Endothelial cell of umbilical vein (primary cell): Measurements from ENCODE around the gene FAM180B. TPM values are rescaled to one million over a fixed set of nuclear protein-coding genes. Genes with fewer than 3 reads are reported as not detected.
A peak's percentile ranks its signal among the peaks of the same experiment; 100 is the strongest.

Experiments
- BruUV-seq: library from RNA; stranded (reverse); fragments of 400-500 nt; replicated peaks from 2 replicates; lab custom pipeline; 2021; lab: Mats Ljungman, UMichigan
- CTCF ChIA-PET: fragments of 300-600, 350-600 bp; sonication (Branson Sonifier 250); formaldehyde crosslinking; loops from one replicate; lab custom pipeline; 2021; ENCODE audit warnings: antibody characterized with exemption, inconsistent platforms; lab: Charles Lee
- POLR2A ChIA-PET: fragments of 300-600, 350-600 bp; sonication (Branson Sonifier 250); formaldehyde crosslinking; loops from one replicate; lab custom pipeline; 2021; ENCODE audit warnings: antibody characterized with exemption, inconsistent platforms; lab: Charles Lee
- DNase-seq: peaks from one replicate; pipeline ENCODE4 v3.0.0-alpha.2; 2011; ENCODE audit warnings: low read depth, low spot score
- FAIRE-seq: peaks from 2 replicates; lab custom pipeline; 2011; peaks lifted over from hg19 to GRCh38; lab: Jason Lieb, UNC
- H2AFZ ChIP-seq: 2 replicates; pipeline ENCODE4 v1.6.0; 2012; ENCODE audit warnings: low read depth, low read length, control low read depth, inconsistent platforms
- H3K27ac ChIP-seq: 2 replicates; pipeline ENCODE4 v1.5.1; 2011; ENCODE audit warnings: low read depth, mild to moderate bottlenecking, control low read depth, low read length, moderate library complexity; ENCODE audit not compliant: insufficient read depth
- H3K27me3 ChIP-seq, 2 experiments: 2 replicates each; pipeline versions ENCODE4 v1.6.0 to v1.6.1; 2011; ENCODE audit warnings: low read length in 2 of 2, mixed read lengths in 1 of 2; ENCODE audit not compliant: control insufficient read depth in 2 of 2, insufficient read depth in 2 of 2
- H3K36me3 ChIP-seq, 2 experiments: 2 replicates in 1 of 2; 3 replicates in 1 of 2; pipeline ENCODE4 v1.5.1; 2011; ENCODE audit warnings: low read length in 2 of 2, mild to moderate bottlenecking in 1 of 2, moderate library complexity in 1 of 2; ENCODE audit not compliant: control insufficient read depth in 2 of 2, insufficient read depth in 2 of 2; ENCODE audit errors: extremely low read depth in 1 of 2
- H3K4me1 ChIP-seq: 3 replicates; pipeline ENCODE4 v1.5.1; 2011; ENCODE audit warnings: mild to moderate bottlenecking, low read length; ENCODE audit not compliant: control insufficient read depth, insufficient read depth; ENCODE audit errors: extremely low read depth
- H3K4me2 ChIP-seq: 2 replicates; pipeline ENCODE4 v1.6.1; 2011; ENCODE audit warnings: low read length, control low read depth, mixed read lengths; ENCODE audit not compliant: insufficient read depth
- H3K4me3 ChIP-seq, 3 experiments: fragments of 200-600 bp in 1 of 3; sonication (generic), shearing (Covaris generic) in 1 of 3; replicated peaks in 1 of 3; 2 replicates each; pipeline ENCODE4 v1.5.1; 2011 to 2016; ENCODE audit warnings: control low read depth in 3 of 3, low read length in 3 of 3, mild to moderate bottlenecking in 2 of 3, inconsistent platforms in 1 of 3, low read depth in 1 of 3, moderate library complexity in 1 of 3; ENCODE audit not compliant: insufficient read depth in 1 of 3
- H3K79me2 ChIP-seq: 2 replicates; pipeline ENCODE4 v1.6.0; 2012; ENCODE audit warnings: low read length, inconsistent platforms; ENCODE audit not compliant: control insufficient read depth, insufficient read depth
- H3K9ac ChIP-seq: replicated peaks from 2 replicates; pipeline ENCODE3; 2011; ENCODE audit warnings: low read length, control low read depth; ENCODE audit not compliant: insufficient read depth; ENCODE audit errors: extremely low read depth
- H3K9me1 ChIP-seq: replicated peaks from 3 replicates; pipeline ENCODE4 v1.6.0; 2011; ENCODE audit warnings: mild to moderate bottlenecking, low read length; ENCODE audit not compliant: control insufficient read depth, insufficient read depth; ENCODE audit errors: extremely low read depth
- H3K9me3 ChIP-seq: replicated peaks from 2 replicates; pipeline ENCODE4 v1.5.1; 2012; ENCODE audit warnings: low read length, inconsistent platforms; ENCODE audit not compliant: control insufficient read depth, insufficient read depth
- H4K20me1 ChIP-seq: replicated peaks from 2 replicates; pipeline ENCODE3; 2011; ENCODE audit warnings: mild to moderate bottlenecking, low read length; ENCODE audit not compliant: control insufficient read depth, insufficient read depth; ENCODE audit errors: extremely low read depth
- EZH2 ChIP-seq: IDR thresholded peaks from 2 replicates; pipeline ENCODE4 v1.6.1; 2012; ENCODE audit warnings: borderline replicate concordance, low read depth, mild to moderate bottlenecking, moderate library complexity, low read length, inconsistent platforms; ENCODE audit not compliant: severe bottlenecking
- FOS ChIP-seq: IDR thresholded peaks from 2 replicates; pipeline ENCODE4 v1.6.1; 2011; ENCODE audit warnings: mild to moderate bottlenecking, low read length, moderate library complexity, borderline replicate concordance; ENCODE audit not compliant: insufficient read depth
- GATA2 ChIP-seq: IDR thresholded peaks from 2 replicates; pipeline ENCODE4 v1.7.0; 2011; ENCODE audit warnings: low read depth, mild to moderate bottlenecking, moderate library complexity, mixed read lengths, low read length; ENCODE audit not compliant: insufficient read length, insufficient read depth
- JUN ChIP-seq: IDR thresholded peaks from 2 replicates; pipeline ENCODE4 v1.6.1; 2011; ENCODE audit warnings: borderline replicate concordance, low read depth; ENCODE audit not compliant: insufficient read length, insufficient read depth
- MYC ChIP-seq: IDR thresholded peaks from one replicate; pipeline ENCODE4 v1.6.1; 2011; ENCODE audit warnings: mild to moderate bottlenecking, low read depth, low read length
- POLR2A ChIP-seq: IDR thresholded peaks from 2 replicates; pipeline ENCODE4 v1.6.1; 2012; ENCODE audit warnings: low read depth, mild to moderate bottlenecking, control low read depth, low read length
- POLR2AphosphoS5 ChIP-seq: IDR thresholded peaks from 2 replicates; pipeline ENCODE4 v1.6.1; 2012; ENCODE audit warnings: low read depth, mild to moderate bottlenecking, control low read depth, low read length, moderate library complexity; ENCODE audit not compliant: insufficient read depth
- dilution Hi-C: fragments of 300-500 bp; cut with MboI; formaldehyde crosslinking; loops from one replicate; pipeline ENCODE4 v1.15.0; 2019; ENCODE audit warnings: low sequenced_read_pairs; ENCODE audit not compliant: extremely low pct_ligation_motif_present
- intact Hi-C: fragments of 100-400 bp; cut with micrococcal nuclease; formaldehyde crosslinking; loops from one replicate; pipeline ENCODE4 v1.10.0; 2022
- polyA plus RNA-seq, 4 experiments: library from polyadenylated mRNA; depleted of rRNA in 3 of 4; stranded (reverse) in 3 of 4; unstranded in 1 of 4; fragments of >200 nt; gene quantifications; 2 replicates each; pipeline versions ENCODE4 v1.2.1 to v1.2.3, GENCODE V29; 2011 to 2012; ENCODE audit warnings: missing spikeins in 1 of 4
- total RNA-seq: library from RNA; stranded (reverse); gene quantifications from 2 replicates; pipeline ENCODE4 v1.2.3, GENCODE V29; 2021
- TF ChIP-seq, protein P1 (sequence below), 2 donors: IDR thresholded peaks; 1 replicate in 1 of 2; 2 replicates in 1 of 2; pipeline ENCODE4 v1.5.1; 2011; ENCODE audit warnings: low read length in 2 of 2, mild to moderate bottlenecking in 2 of 2, moderate library complexity in 2 of 2, control low read depth in 1 of 2, inconsistent platforms in 1 of 2, low read depth in 1 of 2; ENCODE audit not compliant: insufficient read depth in 1 of 2; ENCODE audit errors: extremely low read depth in 1 of 2
- TF ChIP-seq, protein P2 (sequence below): IDR thresholded peaks from 2 replicates; pipeline ENCODE4 v1.6.1; 2011; ENCODE audit not compliant: insufficient read depth, insufficient read length

The FAM180B gene
- total and polyA plus RNA-seq, 2 donors (not counting 3 experiments of a cell fraction or from before 2014, with no cell fraction given), result not detected

DNA sequence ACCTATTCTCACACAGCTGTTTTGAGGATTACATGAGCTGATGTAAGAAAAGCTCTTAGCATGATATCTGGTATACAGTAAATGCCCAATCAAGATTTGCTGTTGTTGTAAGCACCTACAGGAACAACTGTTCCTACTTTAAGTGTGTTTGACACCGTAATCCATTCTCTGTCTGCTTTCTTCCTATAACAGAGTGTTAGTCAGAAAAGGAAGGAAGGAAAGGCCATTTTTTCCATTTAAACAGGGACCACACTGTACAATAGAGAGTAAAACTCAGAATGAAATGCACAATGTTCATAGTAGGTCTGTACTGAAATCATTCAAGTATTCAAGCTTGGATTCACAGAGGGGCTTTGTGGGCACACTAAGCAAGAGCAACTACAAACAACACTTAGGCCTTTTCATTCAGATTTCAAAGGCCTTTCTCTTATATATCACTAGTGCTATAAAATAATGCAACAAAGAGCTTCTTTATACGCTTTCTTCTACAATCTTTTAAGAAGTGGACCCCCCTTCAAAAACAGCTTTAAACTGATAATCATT lies 34.4 kb downstream of the FAM180B start:
- intact Hi-C loops (no loop called here), dilution Hi-C loops (no loop called here)
- no peaks in the 10 kb centered on the region for H3K79me2 ChIP-seq
- H3K4me2 ChIP-seq, result no peak overlapping the region
- DNase-seq (peak; percentile 68), FAIRE-seq (peak; percentile 21)
- ChIA-PET POLR2A (no interaction called here), CTCF (interaction anchor here (1.4 kb wide), 1 partner anchor 247 kb away, joined by 3 read pairs; no protein-coding TSS in a partner anchor)
- no peak overlapping the region for H3K4me3 ChIP-seq
- H3K36me3 ChIP-seq, result peaks cover 8 to 9% of the 10 kb centered on the region in 2 experiments
- H3K9ac ChIP-seq, result no peak overlapping the region
- H4K20me1 ChIP-seq, result no peaks in the 10 kb centered on the region
- H3K27me3 ChIP-seq, result no peaks in the 10 kb centered on the region
- no peak overlapping the region for H2AFZ ChIP-seq
- no peaks in the 10 kb centered on the region for H3K4me1 ChIP-seq
- TF ChIP-seq MYC, result no peak
- no peak for TF ChIP-seq FOS
- TF ChIP-seq JUN, result no peak
- no peak for TF ChIP-seq EZH2
- no peak for TF ChIP-seq POLR2A
- no peak for TF ChIP-seq GATA2
- TF ChIP-seq, protein P1, sequence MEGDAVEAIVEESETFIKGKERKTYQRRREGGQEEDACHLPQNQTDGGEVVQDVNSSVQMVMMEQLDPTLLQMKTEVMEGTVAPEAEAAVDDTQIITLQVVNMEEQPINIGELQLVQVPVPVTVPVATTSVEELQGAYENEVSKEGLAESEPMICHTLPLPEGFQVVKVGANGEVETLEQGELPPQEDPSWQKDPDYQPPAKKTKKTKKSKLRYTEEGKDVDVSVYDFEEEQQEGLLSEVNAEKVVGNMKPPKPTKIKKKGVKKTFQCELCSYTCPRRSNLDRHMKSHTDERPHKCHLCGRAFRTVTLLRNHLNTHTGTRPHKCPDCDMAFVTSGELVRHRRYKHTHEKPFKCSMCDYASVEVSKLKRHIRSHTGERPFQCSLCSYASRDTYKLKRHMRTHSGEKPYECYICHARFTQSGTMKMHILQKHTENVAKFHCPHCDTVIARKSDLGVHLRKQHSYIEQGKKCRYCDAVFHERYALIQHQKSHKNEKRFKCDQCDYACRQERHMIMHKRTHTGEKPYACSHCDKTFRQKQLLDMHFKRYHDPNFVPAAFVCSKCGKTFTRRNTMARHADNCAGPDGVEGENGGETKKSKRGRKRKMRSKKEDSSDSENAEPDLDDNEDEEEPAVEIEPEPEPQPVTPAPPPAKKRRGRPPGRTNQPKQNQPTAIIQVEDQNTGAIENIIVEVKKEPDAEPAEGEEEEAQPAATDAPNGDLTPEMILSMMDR (IDR thresholded peaks at IDR 0.05; ENCODE audit: extremely low read depth in 1 of 2, insufficient read depth in 1 of 2, low read depth in 1 of 2, low read length in 2 of 2), result no peak
- TF ChIP-seq, protein P2, sequence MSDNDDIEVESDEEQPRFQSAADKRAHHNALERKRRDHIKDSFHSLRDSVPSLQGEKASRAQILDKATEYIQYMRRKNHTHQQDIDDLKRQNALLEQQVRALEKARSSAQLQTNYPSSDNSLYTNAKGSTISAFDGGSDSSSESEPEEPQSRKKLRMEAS, result no peak
- no peak for TF ChIP-seq POLR2AphosphoS5
- H3K9me3 ChIP-seq, result no peaks in the 10 kb centered on the region
- no peak overlapping the region for H3K27ac ChIP-seq
- H3K9me1 ChIP-seq, result no peaks in the 10 kb centered on the region
- no TSS peak for BruUV-seq
